Amniotic epithelial cell (primary cell): Measurements from ENCODE around the gene PARP3.
"Not testable (repeated sequence)": the region's sequence is repeated elsewhere in the genome, so short reads cannot be mapped to it uniquely, and the experiment has no call there.

ENCODE experiments used
- DNase-seq: peaks from one replicate; pipeline ENCODE4 v3.0.0-alpha.2; 2010; ENCODE audit warnings: low read depth

Gene PARP3

GRCh38 chr3:51985063-51985462 lies 42.9 kb downstream of the PARP3 start:
- no peak for DNase-seq

DNA sequence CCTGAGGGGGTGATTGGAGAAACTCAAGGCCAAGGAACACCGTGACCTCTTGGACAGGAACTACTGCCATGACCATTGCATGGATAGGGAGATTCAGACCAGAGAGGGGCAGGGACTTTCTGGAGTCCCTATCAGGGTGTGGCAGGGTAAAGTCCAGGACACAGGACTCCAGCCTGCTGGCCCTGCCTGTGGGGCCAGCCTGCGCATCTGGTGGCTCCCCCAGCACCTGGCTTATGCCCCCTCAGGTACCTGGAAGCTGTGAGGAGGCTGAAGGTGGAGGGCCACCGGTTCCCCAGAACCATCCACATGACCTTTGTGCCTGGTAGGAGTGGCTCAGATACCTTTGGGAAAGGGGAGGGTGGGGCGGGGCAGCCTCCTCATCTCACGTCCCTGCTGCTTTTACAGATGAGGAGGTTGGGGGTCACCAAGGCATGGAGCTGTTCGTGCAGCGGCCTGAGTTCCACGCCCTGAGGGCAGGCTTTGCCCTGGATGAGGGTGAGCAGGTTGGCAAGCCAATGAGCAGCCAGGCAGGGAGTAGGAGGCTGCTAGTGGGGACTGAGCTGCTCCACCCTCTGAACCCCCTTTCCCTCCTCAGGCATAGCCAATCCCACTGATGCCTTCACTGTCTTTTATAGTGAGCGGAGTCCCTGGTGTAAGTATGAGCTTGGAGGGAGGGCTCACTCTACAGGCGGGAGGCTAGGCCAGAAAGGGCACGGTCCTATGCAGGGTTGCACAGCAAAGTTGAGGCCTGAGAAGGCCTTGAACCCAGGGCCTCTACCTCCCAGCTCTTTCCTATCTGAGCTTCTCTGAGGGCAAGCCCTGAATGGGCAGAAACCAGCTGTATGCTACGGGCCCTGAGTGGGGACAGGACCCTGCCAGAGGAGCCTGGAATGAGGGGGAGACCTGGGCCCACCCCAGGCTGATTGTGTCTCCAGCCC lies 44.1 kb downstream of the PARP3 start:
- no peak for DNase-seq

DNA sequence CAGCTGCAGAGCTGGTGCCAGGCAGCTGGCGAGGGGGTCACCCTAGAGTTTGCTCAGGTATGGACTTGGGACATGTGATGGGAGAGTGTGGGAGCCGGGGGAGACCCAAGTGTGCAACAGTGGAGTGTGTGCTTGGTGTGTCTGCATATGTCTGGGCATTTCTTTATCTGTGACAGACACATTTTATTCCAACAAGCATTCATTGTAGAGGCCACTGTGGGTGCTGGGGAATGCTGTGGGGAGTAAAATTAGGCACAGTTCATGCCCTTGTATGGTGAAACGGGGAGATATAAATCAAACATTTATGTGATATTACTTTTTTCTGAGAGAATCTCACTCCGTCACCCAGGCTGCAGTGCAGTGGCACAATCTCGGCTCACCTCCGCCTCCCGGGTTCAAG lies 45.4 kb downstream of the PARP3 start:
- no peak for DNase-seq

DNA sequence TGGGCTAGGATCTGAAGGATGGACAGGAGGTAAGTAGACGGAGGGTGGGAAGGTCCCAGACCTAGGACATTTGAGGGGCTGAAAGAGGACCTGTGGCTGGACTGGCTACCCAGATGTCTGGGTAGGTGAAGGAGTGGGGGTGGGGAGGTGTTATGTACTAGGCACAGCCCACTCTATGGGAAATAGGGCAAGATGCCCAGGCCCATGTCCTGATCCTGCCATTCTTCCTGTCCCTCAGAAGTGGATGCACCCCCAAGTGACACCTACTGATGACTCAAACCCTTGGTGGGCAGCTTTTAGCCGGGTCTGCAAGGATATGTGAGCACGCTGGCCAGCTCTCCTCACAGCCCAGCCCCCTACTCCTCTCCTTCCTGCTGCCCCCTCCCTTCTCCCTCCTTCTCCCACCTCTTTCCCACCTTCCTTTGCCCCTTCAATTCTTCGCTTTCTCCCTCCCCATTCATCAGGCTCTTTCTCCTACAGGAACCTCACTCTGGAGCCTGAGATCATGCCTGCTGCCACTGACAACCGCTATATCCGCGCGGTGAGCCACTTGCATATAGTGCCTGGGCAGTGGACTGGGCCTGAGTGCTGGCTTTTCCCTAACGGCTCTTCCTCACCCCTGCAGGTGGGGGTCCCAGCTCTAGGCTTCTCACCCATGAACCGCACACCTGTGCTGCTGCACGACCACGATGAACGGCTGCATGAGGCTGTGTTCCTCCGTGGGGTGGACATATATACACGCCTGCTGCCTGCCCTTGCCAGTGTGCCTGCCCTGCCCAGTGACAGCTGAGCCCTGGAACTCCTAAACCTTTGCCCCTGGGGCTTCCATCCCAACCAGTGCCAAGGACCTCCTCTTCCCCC lies 46.4 kb downstream of the PARP3 start:
- DNase-seq = no peak

DNA sequence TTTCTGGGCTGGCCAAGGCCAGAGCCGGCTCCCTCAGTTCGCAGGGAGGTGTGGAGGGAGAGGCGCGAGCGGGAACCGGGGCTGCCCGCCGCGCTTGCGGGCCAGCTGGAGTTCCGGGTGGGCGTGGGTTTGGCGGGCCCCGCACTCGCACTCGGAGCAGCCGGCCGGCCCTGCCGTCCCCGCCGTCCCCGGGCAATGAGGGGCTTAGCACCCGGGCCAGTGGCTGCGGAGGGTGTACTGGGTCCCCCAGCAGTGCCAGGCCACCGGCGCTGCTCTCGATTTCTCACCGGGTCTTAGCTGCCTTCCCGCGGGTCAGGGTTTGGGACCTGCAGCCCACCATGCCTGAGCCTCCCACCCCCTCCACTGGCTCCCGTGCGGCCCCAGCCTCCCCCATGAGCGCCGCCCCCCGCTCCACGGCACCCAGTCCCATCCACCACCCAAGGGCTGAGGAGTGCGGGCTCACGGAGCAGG lies 48.4 kb downstream of the PARP3 start:
- not testable (repeated sequence) for DNase-seq

- no peak for DNase-seq
These were observed 50.0 kb downstream of the PARP3 start for GRCh38 chr3:51992017-51992682.

DNA sequence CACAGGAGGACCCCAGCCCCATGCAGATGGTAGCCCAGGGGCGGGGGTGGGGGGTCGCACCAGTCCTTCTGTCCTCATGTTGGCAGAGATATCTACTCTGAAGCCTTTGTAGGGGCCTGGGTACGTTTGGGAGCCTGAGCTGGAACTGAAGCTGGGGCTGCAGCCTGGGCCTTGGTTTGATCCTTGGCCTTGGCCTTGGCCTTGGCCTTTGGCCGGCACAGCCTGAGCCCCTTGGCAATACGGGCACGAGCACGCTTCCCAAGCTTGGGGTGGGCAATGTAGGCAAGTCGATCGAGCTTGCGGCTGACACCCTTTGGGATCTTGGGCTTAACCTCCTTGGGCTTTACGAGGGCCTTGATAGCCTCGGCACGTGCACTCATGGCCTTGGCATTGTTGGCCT lies 51.5 kb downstream of the PARP3 start:
- not testable (repeated sequence) for DNase-seq

DNA sequence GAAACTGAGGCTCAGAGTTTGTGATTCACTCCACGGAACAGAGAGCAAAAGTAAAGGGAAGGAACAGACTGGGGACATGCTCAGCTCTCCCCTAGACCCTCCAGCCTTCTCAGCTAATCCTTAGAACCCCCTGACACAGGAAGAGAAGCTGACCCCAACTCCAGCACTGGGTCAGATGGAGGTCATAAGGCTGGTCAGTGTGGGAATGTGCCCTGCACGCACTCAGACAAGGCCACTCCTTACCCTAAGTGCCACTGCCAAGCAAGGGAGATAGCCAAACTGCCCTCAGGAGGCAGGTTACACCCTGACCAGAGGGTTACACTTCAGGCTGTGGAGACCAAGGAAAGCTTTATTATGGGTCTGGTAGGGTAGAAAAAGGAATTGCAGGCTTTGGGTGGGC lies 52.4 kb downstream of the PARP3 start:
- DNase-seq = no peak

DNA sequence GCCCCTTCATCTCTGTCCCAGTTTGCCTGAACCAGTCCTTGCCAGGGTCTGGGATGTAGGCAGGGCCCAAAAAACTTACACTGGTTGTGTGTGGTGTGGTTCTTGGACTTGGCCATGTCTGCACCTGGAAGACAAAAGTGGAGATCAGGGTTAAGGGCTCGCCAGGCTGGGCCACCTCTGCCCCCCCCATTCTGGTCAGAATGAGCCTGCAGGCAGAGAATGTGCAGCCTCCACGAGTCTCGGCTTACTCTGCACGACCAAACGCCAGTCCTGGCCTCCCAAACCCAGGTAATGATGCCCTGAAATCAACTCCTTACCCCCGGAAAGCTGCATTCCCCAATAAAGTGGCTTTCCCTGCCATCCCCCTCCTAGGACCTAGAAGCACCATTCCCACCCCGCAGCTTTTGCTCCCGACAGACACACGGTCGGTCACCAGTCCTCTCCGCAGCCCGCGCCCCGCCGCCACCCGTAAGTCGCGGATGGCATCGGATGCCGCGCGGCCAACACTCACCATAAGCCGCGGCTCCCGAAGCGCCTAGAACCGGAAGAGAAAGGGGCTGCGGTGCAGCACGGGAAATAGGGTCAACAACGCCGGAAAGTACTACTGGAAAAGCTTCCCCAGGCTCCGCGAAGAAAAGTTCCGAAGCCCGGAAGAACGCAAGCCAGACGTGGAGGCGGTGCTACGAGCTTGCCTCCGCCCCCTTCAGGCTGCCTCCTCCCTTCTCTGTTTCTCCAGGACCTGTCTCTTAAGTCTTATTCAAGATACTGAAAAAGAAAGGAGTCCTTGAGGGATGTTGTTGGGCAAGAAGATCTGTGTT lies 53.4 kb downstream of the PARP3 start, which contains the start of gene RPL29:
Gene RPL29, minus strand, starts transcription at position 550 of the 818 bp plus-strand sequence. Its CDS starts 434 bp downstream, at position 116.
- DNase-seq = peak; percentile 97

DNA sequence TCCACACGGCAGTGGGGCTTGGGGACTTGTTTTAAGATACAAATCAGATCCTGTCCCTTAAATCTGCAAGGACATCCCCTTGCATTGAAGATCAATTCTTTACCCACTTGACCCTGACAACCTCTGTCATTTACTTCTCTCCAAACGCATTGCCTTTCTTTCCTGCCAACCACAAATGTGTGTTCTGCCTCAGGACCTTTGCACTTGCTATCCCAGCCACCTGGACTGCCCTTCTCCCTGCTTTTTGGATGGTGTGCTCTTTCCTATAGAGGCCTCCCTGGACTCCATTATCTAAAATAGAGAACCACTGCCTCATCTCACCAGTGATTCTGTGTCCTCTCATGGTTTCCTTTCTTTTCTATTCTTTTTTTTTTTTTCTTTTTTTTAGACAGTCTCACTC lies 55.0 kb downstream of the PARP3 start:
- DNase-seq = no peak

GRCh38 chr3:51997935-51998596 lies 55.9 kb downstream of the PARP3 start:
- DNase-seq = peak; percentile 49
